ENCODE measurements around the gene CDC42EP5.
A peak's percentile ranks its signal among the peaks of the same experiment; 100 is the strongest.
"Not testable (repeated sequence)": the region's sequence is repeated elsewhere in the genome, so short reads cannot be mapped to it uniquely, and the experiment has no call there.

Gene CDC42EP5

GRCh38 chr19:54473071-54473891, at the start of gene CDC42EP5:
Gene CDC42EP5 (minus strand): TSS chr19:54473296. CDS start chr19:54465547, 7,749 bp downstream.
- DNase-seq = no peak

GRCh38 chr19:54521860-54522513, 48.9 kb upstream of the CDC42EP5 start:
- no peak for DNase-seq

GRCh38 chr19:54521022-54521859, 48.1 kb upstream of the CDC42EP5 start:
- DNase-seq = no peak

- DNase-seq = peak; percentile 1
Measured at GRCh38 chr19:54518844-54519243, 45.7 kb upstream of the CDC42EP5 start.

- DNase-seq = no peak
Measured at GRCh38 chr19:54517483-54517882, 44.4 kb upstream of the CDC42EP5 start.

GRCh38 chr19:54515156-54515555, 42.1 kb upstream of the CDC42EP5 start:
- no peak for DNase-seq

- not testable (repeated sequence) for DNase-seq
Measured at GRCh38 chr19:54509200-54509940, 36.3 kb upstream of the CDC42EP5 start.

GRCh38 chr19:54508487-54508886, 35.4 kb upstream of the CDC42EP5 start:
- DNase-seq = not testable (repeated sequence)

- DNase-seq = no peak
Measured at GRCh38 chr19:54507824-54508223, 34.7 kb upstream of the CDC42EP5 start.

- not testable (repeated sequence) for DNase-seq
Measured at GRCh38 chr19:54507038-54507717, 34.1 kb upstream of the CDC42EP5 start.

GRCh38 chr19:54506079-54506478, 33.0 kb upstream of the CDC42EP5 start:
- no peak for DNase-seq

GRCh38 chr19:54505542-54505941, 32.4 kb upstream of the CDC42EP5 start:
- DNase-seq = not testable (repeated sequence)

- DNase-seq = no peak
Measured at GRCh38 chr19:54502518-54503048, 29.5 kb upstream of the CDC42EP5 start, which contains the start of gene LAIR2. Gene LAIR2 (plus strand): TSS chr19:54502831. CDS start chr19:54502919, 88 bp downstream.

- DNase-seq = not testable (repeated sequence)
Measured at GRCh38 chr19:54498451-54498772, 25.3 kb upstream of the CDC42EP5 start.

GRCh38 chr19:54497747-54498450, 24.8 kb upstream of the CDC42EP5 start:
- DNase-seq = not testable (repeated sequence)

- DNase-seq = not testable (repeated sequence)
Measured at GRCh38 chr19:54495284-54495683, 22.2 kb upstream of the CDC42EP5 start.

- no peak for DNase-seq
Measured at GRCh38 chr19:54493967-54494585, 21.0 kb upstream of the CDC42EP5 start.

- not testable (repeated sequence) for DNase-seq
Measured at GRCh38 chr19:54493056-54493455, 20.0 kb upstream of the CDC42EP5 start.

- DNase-seq = no peak
Measured at GRCh38 chr19:54492568-54492967, 19.5 kb upstream of the CDC42EP5 start.

GRCh38 chr19:54489766-54490165, 16.7 kb upstream of the CDC42EP5 start:
- DNase-seq = no peak

All from NCI-H1436 (cell line).